T-helper 1 cell treated with Interleukin-12 subunit alpha and Interleukin-12 subunit beta and Interleukin-4 antibody, amounts not matched to agents 30 μg/mL and 1 μg/mL, for 36 hours (primary cell): ENCODE results near the gene NPBWR2.

Experiments
- H3K27ac Mint-ChIP-seq: one replicate; pipeline ENCODE4 v1.8.0; 2021; ENCODE audit warnings: mild to moderate bottlenecking, mixed read lengths
- H3K27me3 Mint-ChIP-seq: one replicate; pipeline ENCODE4 v1.8.0; 2021; ENCODE audit warnings: low read depth, mixed read lengths
- H3K36me3 Mint-ChIP-seq: one replicate; pipeline ENCODE4 v1.8.0; 2021; ENCODE audit warnings: low read depth, mixed read lengths
- H3K4me1 Mint-ChIP-seq: one replicate; pipeline ENCODE4 v1.8.0; 2021; ENCODE audit warnings: low read depth, mixed read lengths
- H3K4me3 Mint-ChIP-seq: one replicate; pipeline ENCODE4 v1.8.0; 2021; ENCODE audit warnings: mild to moderate bottlenecking, moderate library complexity, mixed read lengths
- H3K9me3 Mint-ChIP-seq: one replicate; pipeline ENCODE4 v1.8.0; 2021; ENCODE audit warnings: mixed read lengths

NPBWR2 gene

GRCh38 chr20:64106981-64107735, at the start of gene NPBWR2:
TSS of gene NPBWR2 (minus strand) at chr20:64107565. CDS start at chr20:64106831, 734 bp downstream.
- H3K9me3 Mint-ChIP-seq = no peaks in the 10 kb centered on the region
- no peak within 1 kb of the TSS for H3K4me3 Mint-ChIP-seq
- no peaks in the 10 kb centered on the region for H3K36me3 Mint-ChIP-seq
- H3K27ac Mint-ChIP-seq = no peak within 1 kb of the TSS
- H3K27me3 Mint-ChIP-seq = peaks cover 14% of the 10 kb centered on the region
- peaks cover 2% of the 10 kb centered on the region for H3K4me1 Mint-ChIP-seq

- Mint-ChIP-seq H3K4me1 (no peaks in the 10 kb centered on the region), H3K27ac (no peak overlapping the region), H3K36me3 (no peaks in the 10 kb centered on the region), H3K27me3 (peaks cover 3% of the 10 kb centered on the region), H3K4me3 (no peak overlapping the region), H3K9me3 (no peaks in the 10 kb centered on the region)
These were observed 48.9 kb upstream of the NPBWR2 start for GRCh38 chr20:64156136-64156885.

- Mint-ChIP-seq H3K27me3 (no peaks in the 10 kb centered on the region), H3K27ac (no peak overlapping the region), H3K36me3 (no peaks in the 10 kb centered on the region)
These were observed 48.1 kb upstream of the NPBWR2 start for GRCh38 chr20:64155258-64156135.

GRCh38 chr20:64154590-64155257, 47.4 kb upstream of the NPBWR2 start:
- Mint-ChIP-seq H3K4me1 (no peaks in the 10 kb centered on the region), H3K9me3 (no peaks in the 10 kb centered on the region), H3K27me3 (no peaks in the 10 kb centered on the region), H3K36me3 (no peaks in the 10 kb centered on the region), H3K27ac (no peak overlapping the region), H3K4me3 (no peak overlapping the region)

More at GRCh38 chr20:64155258-64156135, 48.1 kb upstream of the NPBWR2 start:
- H3K4me1 Mint-ChIP-seq = no peaks in the 10 kb centered on the region
- no peak overlapping the region for H3K4me3 Mint-ChIP-seq
- H3K9me3 Mint-ChIP-seq = no peaks in the 10 kb centered on the region

GRCh38 chr20:64153861-64154589, 46.7 kb upstream of the NPBWR2 start:
- Mint-ChIP-seq H3K4me1 (no peaks in the 10 kb centered on the region), H3K9me3 (no peaks in the 10 kb centered on the region), H3K4me3 (no peak overlapping the region), H3K36me3 (no peaks in the 10 kb centered on the region), H3K27me3 (no peaks in the 10 kb centered on the region), H3K27ac (no peak overlapping the region)

- Mint-ChIP-seq H3K4me3 (no peak overlapping the region), H3K27ac (no peak overlapping the region), H3K36me3 (no peaks in the 10 kb centered on the region), H3K9me3 (no peaks in the 10 kb centered on the region), H3K4me1 (no peaks in the 10 kb centered on the region), H3K27me3 (no peaks in the 10 kb centered on the region)
These were observed 46.0 kb upstream of the NPBWR2 start for GRCh38 chr20:64153410-64153809.

- H3K27me3 Mint-ChIP-seq = no peaks in the 10 kb centered on the region
- H3K4me3 Mint-ChIP-seq = no peak overlapping the region
- no peaks in the 10 kb centered on the region for H3K4me1 Mint-ChIP-seq
- no peaks in the 10 kb centered on the region for H3K9me3 Mint-ChIP-seq
- H3K27ac Mint-ChIP-seq = no peak overlapping the region
- H3K36me3 Mint-ChIP-seq = no peaks in the 10 kb centered on the region
These were observed 45.5 kb upstream of the NPBWR2 start for GRCh38 chr20:64152906-64153305.

- Mint-ChIP-seq H3K27ac (no peak overlapping the region), H3K4me3 (no peak overlapping the region), H3K4me1 (no peaks in the 10 kb centered on the region), H3K9me3 (no peaks in the 10 kb centered on the region), H3K36me3 (no peaks in the 10 kb centered on the region), H3K27me3 (no peaks in the 10 kb centered on the region)
These were observed 44.5 kb upstream of the NPBWR2 start for GRCh38 chr20:64151633-64152530.

- no peaks in the 10 kb centered on the region for H3K27me3 Mint-ChIP-seq
These were observed 43.6 kb upstream of the NPBWR2 start for GRCh38 chr20:64150756-64151632.

GRCh38 chr20:64149809-64150560, 42.6 kb upstream of the NPBWR2 start:
- peaks cover 6% of the 10 kb centered on the region for H3K9me3 Mint-ChIP-seq
- H3K4me3 Mint-ChIP-seq = no peak overlapping the region
- H3K27ac Mint-ChIP-seq = no peak overlapping the region
- H3K4me1 Mint-ChIP-seq = no peaks in the 10 kb centered on the region
- no peaks in the 10 kb centered on the region for H3K27me3 Mint-ChIP-seq
- H3K36me3 Mint-ChIP-seq = no peaks in the 10 kb centered on the region

More at GRCh38 chr20:64150756-64151632, 43.6 kb upstream of the NPBWR2 start:
- H3K27ac Mint-ChIP-seq = no peak overlapping the region
- no peaks in the 10 kb centered on the region for H3K4me1 Mint-ChIP-seq
- H3K4me3 Mint-ChIP-seq = no peak overlapping the region
- no peaks in the 10 kb centered on the region for H3K36me3 Mint-ChIP-seq
- H3K9me3 Mint-ChIP-seq = no peaks in the 10 kb centered on the region

GRCh38 chr20:64149141-64149540, 41.8 kb upstream of the NPBWR2 start:
- Mint-ChIP-seq H3K27ac (no peak overlapping the region), H3K36me3 (peaks cover 2% of the 10 kb centered on the region), H3K4me1 (no peaks in the 10 kb centered on the region), H3K9me3 (peaks cover 15% of the 10 kb centered on the region), H3K27me3 (no peaks in the 10 kb centered on the region), H3K4me3 (no peak overlapping the region)
